Right lobe of liver (tissue), 4 donors: Measurements from ENCODE around the gene TJP3.

ENCODE experiments used
- CTCF ChIP-seq, 4 donors: fragments of 200-600 bp in 3 of 4; fragments of 450-650 bp in 1 of 4; IDR thresholded peaks; one replicate each; pipeline versions ENCODE4 v1.5.1 to v1.8.0; 2016 to 2022; ENCODE audit warnings: antibody characterized with exemption in 4 of 4, mild to moderate bottlenecking in 2 of 4
- POLR2A ChIP-seq: fragments of 450-650 bp; IDR thresholded peaks from one replicate; pipeline ENCODE4 v1.6.1; 2017; ENCODE audit warnings: antibody characterized with exemption, mild to moderate bottlenecking
- donor health status: DM: no; HTN: no; CAD: no.
- donor health status: DM: no; HTN: no; CAD: no.
- donor health status: DM: no; HTN: yes; CAD: no.

- TF ChIP-seq CTCF (IDR thresholded peaks at IDR 0.05), result no peak
- TF ChIP-seq POLR2A, result no peak
These were observed 67.2 kb downstream of the TJP3 start for GRCh38 chr19:3775374-3775711.
